Measurements from ENCODE around the gene PRM1. TPM values are rescaled to one million over a fixed set of nuclear protein-coding genes. Genes with fewer than 3 reads are reported as not detected.
A peak's percentile ranks its signal among the peaks of the same experiment; 100 is the strongest.

The PRM1 gene
- total and polyA plus RNA-seq, 2 of the 13 experiments (the other 11 are each of a cell fraction or from before 2014, with no cell fraction given), result not detected

- TF ChIP-seq HNF1B (CRISPR knock-in tag; IDR thresholded peaks at IDR 0.05), result no peak
- no peak for TF ChIP-seq PCBP2 (optimal IDR thresholded peaks at IDR 0.05; ENCODE audit: low read depth, low read length, poor library complexity, severe bottlenecking)
- 0 out of 2 replicates have a peak, but pooled peaks have one; percentile 20 for TF ChIP-seq ZNF563 (CRISPR knock-in tag; IDR thresholded peaks at IDR 0.05)
- TF ChIP-seq ZNF710 (CRISPR knock-in tag; IDR thresholded peaks at IDR 0.05; ENCODE audit: borderline replicate concordance), result 0 out of 2 replicates have a peak, but pooled peaks have one; percentile 37
- TF ChIP-seq EZH2 (conservative IDR thresholded peaks at IDR 0.05; ENCODE audit: low read depth, low read length), result no peak
- 0 out of 2 replicates have a peak, but pooled peaks have one; percentile 76 for TF ChIP-seq ZFP82 (CRISPR knock-in tag; IDR thresholded peaks at IDR 0.05; ENCODE audit: borderline replicate concordance)
- 0 out of 2 replicates have a peak, but pooled peaks have one; percentile 50 for TF ChIP-seq AHDC1 (CRISPR knock-in tag; IDR thresholded peaks at IDR 0.05; ENCODE audit: borderline replicate concordance)
- no peak for TF ChIP-seq ZNF430 (CRISPR knock-in tag; IDR thresholded peaks at IDR 0.05)
- no peak for TF ChIP-seq HBP1 (CRISPR knock-in tag; IDR thresholded peaks at IDR 0.05; ENCODE audit: low read depth)
- TF ChIP-seq ZBTB38 (CRISPR knock-in tag; IDR thresholded peaks at IDR 0.05), result 0 out of 2 replicates have a peak, but pooled peaks have one; percentile 40
- no peak for TF ChIP-seq RBAK (CRISPR knock-in tag; IDR thresholded peaks at IDR 0.05)
- TF ChIP-seq TFE3 (CRISPR knock-in tag; IDR thresholded peaks at IDR 0.05), result 0 out of 2 replicates have a peak, but pooled peaks have one; percentile 34
- 0 out of 2 replicates have a peak, but pooled peaks have one; percentile 34 for TF ChIP-seq ZBTB46 (CRISPR knock-in tag; IDR thresholded peaks at IDR 0.05; ENCODE audit: borderline replicate concordance)
These were observed 4.1 kb downstream of the PRM1 start (continued) for GRCh38 chr16:11276896-11277593.
